ENCODE data around the gene WAPL. TPM values are rescaled to one million over a fixed set of nuclear protein-coding genes. Genes with fewer than 3 reads are reported as not detected.

WAPL gene
- total and polyA plus RNA-seq, 9 of the 15 experiments (the other 6 are each of a cell fraction or from before 2014, with no cell fraction given): 14.3 to 36.4 (median 25.3) TPM

DNA sequence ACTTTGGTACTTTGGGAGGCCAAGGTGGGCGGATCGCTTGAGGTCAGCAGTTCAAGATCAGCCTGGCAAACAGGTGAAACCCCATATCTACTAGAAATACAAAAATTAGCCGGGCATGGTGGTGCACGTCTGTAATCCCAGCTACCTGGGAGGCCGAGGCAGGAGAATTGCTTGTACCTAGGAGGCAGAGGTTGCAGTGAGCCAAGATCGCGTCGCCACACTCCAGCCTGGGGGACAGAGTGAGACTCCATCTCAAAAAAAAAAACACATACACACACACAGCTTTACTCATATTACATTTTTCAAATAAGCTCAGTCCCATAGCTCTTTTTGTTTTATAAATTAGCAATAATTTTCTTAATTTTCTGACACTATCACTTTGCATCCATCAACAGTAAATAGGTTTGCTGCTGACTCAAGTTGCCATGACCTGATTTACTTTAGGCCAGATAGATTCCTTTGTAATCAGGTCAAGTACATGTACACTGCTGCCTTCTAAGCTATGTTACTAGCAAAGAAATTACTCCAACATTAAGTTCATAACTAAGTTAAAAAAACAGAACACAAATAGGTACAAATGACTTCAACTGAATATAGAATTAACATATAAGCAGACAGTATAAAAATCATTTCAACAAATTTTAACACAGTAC, 31.5 kb downstream of the WAPL start:
- no peak for ATAC-seq
- Histone ChIP-seq H3K4me3 (no peak overlapping the region), H3K27ac (ENCODE audit: extremely low read depth, low read depth, low read length) (no peak overlapping the region), H3K9ac (ENCODE audit: insufficient read depth in 1 of 2, low read depth in 2 of 2, low read length in 2 of 2) (no peak overlapping the region), H2AFZ (ENCODE audit: low read depth, low read length) (no peak overlapping the region), H3K4me1 (replicated peaks in 1 of 2; ENCODE audit: control insufficient read depth in 2 of 2, insufficient read depth in 2 of 2, low read length in 2 of 2) (no peaks in the 10 kb centered on the region; a peak in 1 of 5 replicates), H3K9me3 (replicated peaks; ENCODE audit: control insufficient read depth, insufficient read depth, low read depth, low read length) (no peaks in the 10 kb centered on the region), H4K20me1 (replicated peaks; ENCODE audit: control insufficient read depth, insufficient read depth, low read length) (no peaks in the 10 kb centered on the region), H3K4me2 (ENCODE audit: insufficient read depth, low read length) (no peak overlapping the region), H3K79me2 (ENCODE audit: control insufficient read depth, insufficient read depth, low read length) (peaks cover 37% of the 10 kb centered on the region), H3K36me3 (ENCODE audit: control insufficient read depth, insufficient read depth, low read length) (peaks cover 65% of the 10 kb centered on the region; the same call in 2 of the 3 replicates), H3K9me1 (ENCODE audit: control insufficient read depth, insufficient read depth, low read length) (no peaks in the 10 kb centered on the region), H3K27me3 (ENCODE audit: control insufficient read depth in 2 of 2, insufficient read depth in 2 of 2, low read length in 2 of 2) (no peaks in the 10 kb centered on the region)
- no peak for FAIRE-seq
- POLR2A ChIA-PET: no interaction called here
- intact Hi-C loops (cut with micrococcal nuclease): no loop called here
- in situ Hi-C loops (cut with MboI): no loop called here
- DNase-seq (ENCODE audit: extremely low read depth in 1 of 4, low spot score in 3 of 4): no peak
- WGBS (ENCODE audit: insufficient coverage, low coverage, missing lambda C conversion rate): 89% methylated on average over 4 of the region's 8 CpGs
- CTCF ChIA-PET (ENCODE audit: low intra/inter-chr PET ratio): no interaction called here
- no TSS peak for BruUV-seq (replicated peaks)
- TF ChIP-seq, protein P1, sequence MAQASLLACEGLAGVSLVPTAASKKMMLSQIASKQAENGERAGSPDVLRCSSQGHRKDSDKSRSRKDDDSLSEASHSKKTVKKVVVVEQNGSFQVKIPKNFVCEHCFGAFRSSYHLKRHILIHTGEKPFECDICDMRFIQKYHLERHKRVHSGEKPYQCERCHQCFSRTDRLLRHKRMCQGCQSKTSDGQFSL (CRISPR knock-in tag; IDR thresholded peaks at IDR 0.05): no peak
- TF ChIP-seq, protein P1 (tag; IDR thresholded peaks at IDR 0.05): no peak
- TF ChIP-seq ZFP1 (CRISPR knock-in tag; IDR thresholded peaks at IDR 0.05) (no peak), ZNF212 (CRISPR knock-in tag; IDR thresholded peaks at IDR 0.05) (no peak), ATF7 (IDR thresholded peaks at IDR 0.05) (no peak), NRF1 (conservative IDR thresholded peaks at IDR 0.05 in 1 of 2, IDR thresholded peaks at IDR 0.05 in 1 of 2) (no peak), NR3C1 (CRISPR knock-in tag; IDR thresholded peaks at IDR 0.05) (no peak)
- TF ChIP-seq, protein P2, sequence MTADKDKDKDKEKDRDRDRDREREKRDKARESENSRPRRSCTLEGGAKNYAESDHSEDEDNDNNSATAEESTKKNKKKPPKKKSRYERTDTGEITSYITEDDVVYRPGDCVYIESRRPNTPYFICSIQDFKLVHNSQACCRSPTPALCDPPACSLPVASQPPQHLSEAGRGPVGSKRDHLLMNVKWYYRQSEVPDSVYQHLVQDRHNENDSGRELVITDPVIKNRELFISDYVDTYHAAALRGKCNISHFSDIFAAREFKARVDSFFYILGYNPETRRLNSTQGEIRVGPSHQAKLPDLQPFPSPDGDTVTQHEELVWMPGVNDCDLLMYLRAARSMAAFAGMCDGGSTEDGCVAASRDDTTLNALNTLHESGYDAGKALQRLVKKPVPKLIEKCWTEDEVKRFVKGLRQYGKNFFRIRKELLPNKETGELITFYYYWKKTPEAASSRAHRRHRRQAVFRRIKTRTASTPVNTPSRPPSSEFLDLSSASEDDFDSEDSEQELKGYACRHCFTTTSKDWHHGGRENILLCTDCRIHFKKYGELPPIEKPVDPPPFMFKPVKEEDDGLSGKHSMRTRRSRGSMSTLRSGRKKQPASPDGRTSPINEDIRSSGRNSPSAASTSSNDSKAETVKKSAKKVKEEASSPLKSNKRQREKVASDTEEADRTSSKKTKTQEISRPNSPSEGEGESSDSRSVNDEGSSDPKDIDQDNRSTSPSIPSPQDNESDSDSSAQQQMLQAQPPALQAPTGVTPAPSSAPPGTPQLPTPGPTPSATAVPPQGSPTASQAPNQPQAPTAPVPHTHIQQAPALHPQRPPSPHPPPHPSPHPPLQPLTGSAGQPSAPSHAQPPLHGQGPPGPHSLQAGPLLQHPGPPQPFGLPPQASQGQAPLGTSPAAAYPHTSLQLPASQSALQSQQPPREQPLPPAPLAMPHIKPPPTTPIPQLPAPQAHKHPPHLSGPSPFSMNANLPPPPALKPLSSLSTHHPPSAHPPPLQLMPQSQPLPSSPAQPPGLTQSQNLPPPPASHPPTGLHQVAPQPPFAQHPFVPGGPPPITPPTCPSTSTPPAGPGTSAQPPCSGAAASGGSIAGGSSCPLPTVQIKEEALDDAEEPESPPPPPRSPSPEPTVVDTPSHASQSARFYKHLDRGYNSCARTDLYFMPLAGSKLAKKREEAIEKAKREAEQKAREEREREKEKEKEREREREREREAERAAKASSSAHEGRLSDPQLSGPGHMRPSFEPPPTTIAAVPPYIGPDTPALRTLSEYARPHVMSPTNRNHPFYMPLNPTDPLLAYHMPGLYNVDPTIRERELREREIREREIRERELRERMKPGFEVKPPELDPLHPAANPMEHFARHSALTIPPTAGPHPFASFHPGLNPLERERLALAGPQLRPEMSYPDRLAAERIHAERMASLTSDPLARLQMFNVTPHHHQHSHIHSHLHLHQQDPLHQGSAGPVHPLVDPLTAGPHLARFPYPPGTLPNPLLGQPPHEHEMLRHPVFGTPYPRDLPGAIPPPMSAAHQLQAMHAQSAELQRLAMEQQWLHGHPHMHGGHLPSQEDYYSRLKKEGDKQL (CRISPR knock-in tag; IDR thresholded peaks at IDR 0.05; ENCODE audit: borderline replicate concordance): no peak
- TF ChIP-seq, protein P3, sequence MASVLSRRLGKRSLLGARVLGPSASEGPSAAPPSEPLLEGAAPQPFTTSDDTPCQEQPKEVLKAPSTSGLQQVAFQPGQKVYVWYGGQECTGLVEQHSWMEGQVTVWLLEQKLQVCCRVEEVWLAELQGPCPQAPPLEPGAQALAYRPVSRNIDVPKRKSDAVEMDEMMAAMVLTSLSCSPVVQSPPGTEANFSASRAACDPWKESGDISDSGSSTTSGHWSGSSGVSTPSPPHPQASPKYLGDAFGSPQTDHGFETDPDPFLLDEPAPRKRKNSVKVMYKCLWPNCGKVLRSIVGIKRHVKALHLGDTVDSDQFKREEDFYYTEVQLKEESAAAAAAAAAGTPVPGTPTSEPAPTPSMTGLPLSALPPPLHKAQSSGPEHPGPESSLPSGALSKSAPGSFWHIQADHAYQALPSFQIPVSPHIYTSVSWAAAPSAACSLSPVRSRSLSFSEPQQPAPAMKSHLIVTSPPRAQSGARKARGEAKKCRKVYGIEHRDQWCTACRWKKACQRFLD (CRISPR knock-in tag; IDR thresholded peaks at IDR 0.05): no peak

Measured in K562 (cell line).